ENCODE results near the gene NRG3.

GRCh38 chr10:82313401-82313800 lies 438.4 kb downstream of the NRG3 start:
- no peak for TF ChIP-seq CTCF (IDR thresholded peaks at IDR 0.05; ENCODE audit: insufficient read depth, low read length)
- no peak for TF ChIP-seq POLR2AphosphoS5 (IDR thresholded peaks at IDR 0.05; ENCODE audit: low read depth)
- TF ChIP-seq SPI1 (IDR thresholded peaks at IDR 0.05; ENCODE audit: borderline replicate concordance, low read depth) = no peak
